Hypothalamus (tissue), 51 donors: ENCODE data around the gene PTH2R.
"Not testable (repeated sequence)": the region's sequence is repeated elsewhere in the genome, so short reads cannot be mapped to it uniquely, and the experiment has no call there.

Experiments used
- DNase-seq, 51 donors: peaks; one replicate each; lab custom pipeline; 2025; lab: John Stamatoyannopoulos, UW

Gene PTH2R, protein sequence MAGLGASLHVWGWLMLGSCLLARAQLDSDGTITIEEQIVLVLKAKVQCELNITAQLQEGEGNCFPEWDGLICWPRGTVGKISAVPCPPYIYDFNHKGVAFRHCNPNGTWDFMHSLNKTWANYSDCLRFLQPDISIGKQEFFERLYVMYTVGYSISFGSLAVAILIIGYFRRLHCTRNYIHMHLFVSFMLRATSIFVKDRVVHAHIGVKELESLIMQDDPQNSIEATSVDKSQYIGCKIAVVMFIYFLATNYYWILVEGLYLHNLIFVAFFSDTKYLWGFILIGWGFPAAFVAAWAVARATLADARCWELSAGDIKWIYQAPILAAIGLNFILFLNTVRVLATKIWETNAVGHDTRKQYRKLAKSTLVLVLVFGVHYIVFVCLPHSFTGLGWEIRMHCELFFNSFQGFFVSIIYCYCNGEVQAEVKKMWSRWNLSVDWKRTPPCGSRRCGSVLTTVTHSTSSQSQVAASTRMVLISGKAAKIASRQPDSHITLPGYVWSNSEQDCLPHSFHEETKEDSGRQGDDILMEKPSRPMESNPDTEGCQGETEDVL

DNA sequence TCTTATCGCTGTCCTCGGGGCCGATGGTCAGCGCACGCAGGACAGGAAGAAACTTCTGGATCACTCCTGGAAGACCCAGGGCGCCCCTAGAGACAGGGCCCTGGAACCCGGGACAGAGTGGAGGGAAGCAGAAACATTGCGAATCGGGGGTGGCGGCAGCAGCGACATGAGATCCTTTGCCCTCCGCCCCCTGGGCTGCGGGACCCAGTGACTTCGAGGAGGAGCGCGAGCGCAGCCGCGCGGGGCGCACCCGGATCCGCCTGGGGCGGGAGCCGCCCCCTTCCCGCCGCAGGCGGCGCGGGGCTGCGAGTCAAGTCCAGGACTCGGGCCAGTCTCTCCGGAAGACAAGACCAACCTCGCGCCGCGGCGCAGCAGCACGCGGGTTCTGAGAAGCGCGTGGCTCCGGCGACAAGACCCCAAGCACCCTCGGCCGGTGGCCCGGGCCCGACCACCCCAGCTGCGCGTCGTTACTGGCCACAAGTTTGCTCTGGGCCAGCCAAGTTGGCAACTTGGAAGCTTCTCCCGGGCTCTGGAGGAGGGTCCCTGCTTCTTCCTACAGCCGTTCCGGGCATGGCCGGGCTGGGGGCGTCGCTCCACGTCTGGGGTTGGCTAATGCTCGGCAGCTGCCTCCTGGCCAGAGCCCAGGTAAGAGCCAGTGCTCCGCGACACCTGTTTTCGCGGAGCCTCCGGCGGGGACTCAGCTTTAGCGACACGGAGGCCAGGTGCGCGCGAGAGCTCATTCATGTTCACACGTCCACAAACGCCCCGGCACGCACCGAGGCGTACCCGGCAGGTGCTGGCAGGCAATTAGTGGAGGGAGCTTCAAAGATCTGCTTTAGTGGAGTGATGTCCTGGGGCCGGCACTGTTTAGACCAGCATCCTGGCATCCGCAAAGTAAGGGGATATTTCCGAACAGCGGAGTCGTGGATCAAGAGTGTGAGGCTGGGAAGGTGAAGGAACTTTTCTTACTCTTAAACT is at the start of gene PTH2R:
Gene PTH2R, plus strand, starts transcription at position 319 of the 978 bp plus-strand sequence. Its CDS starts 252 bp downstream, at position 571.
- DNase-seq = peak in 2 of 51 donors; percentile 1 to 16

DNA sequence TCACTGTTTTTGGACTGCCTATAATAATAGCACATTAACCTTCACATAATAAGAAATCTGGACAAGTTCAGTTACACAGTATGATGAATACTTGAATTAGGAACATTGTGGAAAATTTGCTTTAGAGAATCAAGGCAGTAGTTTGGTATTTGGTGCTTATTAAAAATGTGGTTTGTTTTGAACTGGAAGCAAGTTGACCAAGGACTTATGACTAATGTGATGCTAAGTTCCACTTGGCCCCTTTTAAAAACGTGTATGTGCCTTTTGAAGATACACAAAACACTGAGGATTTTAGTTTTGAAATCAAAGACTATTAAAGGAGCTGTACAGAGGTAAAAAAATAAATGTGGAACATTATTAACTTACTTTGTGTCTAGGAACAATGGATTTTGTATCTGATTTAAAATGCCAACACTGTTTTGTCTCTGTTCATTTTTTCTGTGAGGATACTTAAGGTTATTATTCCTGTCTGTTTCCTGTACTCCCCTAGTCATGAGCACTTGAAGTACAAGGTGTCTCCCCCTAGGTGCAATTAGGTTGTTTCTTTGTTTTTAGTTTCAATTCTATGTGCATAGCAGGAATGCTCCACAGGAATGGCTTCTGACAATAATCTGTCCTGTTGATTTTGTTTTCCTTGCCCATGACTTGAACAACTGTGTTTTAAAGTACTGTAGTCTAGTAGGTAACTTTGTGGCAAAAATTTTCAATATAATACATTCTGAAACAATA is 49.6 kb upstream of the PTH2R start:
- no peak for DNase-seq

DNA sequence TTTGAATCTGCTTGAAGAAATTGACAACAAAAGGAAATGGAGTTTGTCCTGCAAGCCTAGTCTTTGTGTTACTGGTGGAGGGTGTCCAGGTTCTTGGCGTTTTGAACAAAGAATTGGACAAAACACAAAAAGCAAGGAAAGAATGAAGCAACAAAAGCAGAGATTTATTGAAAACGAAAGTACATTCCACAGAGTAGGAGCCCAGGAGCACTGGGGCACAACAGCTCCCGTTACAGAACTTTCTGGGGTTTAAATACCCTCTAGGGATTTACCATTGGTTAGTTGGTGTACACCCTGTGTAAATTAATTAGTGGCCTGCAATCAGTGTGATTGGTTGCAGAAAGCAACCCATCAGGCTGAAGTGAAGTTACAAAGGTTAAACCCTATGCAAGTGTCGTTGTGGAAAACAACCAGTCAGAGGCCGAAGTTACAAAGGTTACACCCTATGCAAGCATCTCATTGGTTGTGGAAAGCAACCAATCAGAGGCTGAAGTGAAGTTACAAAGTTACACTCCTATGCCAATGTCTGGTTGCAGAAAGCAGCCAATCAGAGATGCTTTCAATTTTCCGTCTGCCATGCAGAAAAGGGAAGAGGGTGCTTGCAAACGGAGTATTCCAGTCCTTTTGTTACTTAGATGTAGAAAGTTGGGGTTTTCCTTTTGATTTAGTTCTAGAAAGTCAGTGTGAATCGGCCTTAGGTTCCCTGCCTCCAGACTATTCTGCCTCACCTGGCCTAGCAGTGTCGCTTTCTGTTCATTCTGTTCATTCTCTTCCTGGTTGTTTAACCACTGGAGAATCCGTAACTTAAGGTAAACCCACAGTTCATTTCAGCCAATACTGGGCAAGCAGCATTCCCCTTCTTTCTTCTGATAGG is 47.6 kb upstream of the PTH2R start:
- DNase-seq = no peak

DNA sequence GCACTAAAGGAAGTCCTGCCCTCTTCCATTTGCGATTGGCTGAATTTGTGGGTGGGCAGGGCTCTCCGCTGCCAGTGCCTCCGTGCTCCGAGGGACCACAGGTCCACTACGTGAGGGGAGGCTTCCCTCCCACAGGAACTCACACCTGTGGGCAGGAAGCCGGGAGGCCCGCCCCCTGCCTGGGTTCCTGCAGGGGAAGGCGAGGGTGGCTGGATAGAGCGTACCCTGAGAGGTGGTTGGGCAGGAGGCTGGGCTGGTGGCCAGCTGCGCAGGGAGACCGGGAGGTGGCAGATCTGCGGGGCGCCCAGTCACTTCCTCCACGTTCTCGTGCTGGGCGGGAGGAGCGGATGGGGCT is 47.0 kb upstream of the PTH2R start:
- DNase-seq = no peak

DNA sequence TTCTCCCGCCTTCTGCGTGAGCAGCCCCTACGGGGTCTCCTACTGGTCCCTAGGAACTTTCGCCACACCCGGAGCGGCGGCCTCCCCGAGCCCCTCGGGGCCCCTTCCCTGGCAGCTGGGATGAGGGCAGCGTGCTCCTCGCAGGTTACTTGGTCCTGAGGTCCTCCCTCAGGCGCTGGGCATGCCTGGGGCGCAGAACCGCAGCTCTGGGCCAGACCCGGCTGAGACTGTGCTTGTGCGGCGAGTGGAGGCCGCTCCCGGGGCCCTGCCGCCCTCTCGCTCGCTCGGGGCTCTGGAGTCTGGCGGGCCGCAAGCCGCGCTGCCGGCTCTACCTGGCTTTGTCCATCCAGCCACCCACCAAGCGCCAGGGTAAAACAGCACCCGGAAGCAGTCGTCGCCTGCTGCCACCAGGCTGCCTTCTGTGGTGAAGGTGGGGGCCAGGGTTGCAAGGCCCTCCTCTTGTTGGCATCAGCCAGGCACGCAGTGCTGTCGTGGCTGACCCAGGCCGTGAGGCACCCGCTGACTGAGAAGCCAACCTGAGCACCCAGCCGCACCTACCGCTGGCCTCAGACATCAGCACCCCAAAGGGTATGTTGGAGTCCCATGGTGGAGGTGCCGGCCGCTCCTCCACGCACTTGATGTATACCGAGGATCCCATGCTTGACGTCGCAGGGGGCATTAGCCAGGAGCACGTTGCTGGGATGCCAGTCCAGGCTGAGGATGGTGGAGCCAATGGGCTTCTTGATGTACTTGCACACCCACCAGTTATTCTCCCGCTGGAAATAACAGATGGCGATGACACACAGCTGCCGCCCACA is 46.1 kb upstream of the PTH2R start:
- DNase-seq = no peak

DNA sequence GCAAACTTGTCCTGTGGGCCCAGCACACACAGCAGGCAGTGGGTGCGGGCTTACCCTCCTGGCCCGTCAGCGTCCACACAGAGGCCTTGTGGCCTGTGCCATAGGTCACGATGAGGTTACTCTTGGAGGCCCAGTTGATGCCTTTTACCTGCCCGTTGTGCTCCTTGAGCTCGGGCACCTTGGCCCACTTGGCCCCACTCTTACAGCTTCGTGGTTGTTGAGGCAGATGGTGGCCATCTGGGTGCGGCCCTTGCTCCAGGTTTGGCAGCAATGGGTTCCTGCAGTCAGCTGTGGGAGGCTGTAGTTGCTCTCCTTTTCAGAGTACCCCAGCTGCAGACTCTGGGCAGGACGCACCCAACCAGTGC is 45.5 kb upstream of the PTH2R start:
- peak in 1 of 51 donors; percentile 9 for DNase-seq

DNA sequence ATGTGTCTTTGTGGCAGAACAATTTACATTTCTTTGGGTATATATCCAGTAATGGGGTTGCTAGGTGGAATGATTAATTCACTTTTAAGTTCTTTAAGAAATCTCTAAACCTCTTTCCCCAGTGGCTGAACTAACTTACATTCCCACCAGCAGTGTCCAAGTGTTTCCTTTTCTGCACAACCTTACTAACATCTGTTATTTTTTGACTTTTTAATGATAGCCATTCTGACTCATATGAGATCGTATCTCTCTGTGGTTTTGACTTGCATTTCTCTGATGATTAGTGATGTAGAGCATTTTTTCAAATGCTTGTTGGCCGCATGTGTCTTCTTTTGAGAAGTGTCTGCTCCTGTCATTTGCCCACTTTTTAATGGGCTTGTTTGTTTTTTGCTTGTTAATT is 43.1 kb upstream of the PTH2R start:
- DNase-seq = no peak

DNA sequence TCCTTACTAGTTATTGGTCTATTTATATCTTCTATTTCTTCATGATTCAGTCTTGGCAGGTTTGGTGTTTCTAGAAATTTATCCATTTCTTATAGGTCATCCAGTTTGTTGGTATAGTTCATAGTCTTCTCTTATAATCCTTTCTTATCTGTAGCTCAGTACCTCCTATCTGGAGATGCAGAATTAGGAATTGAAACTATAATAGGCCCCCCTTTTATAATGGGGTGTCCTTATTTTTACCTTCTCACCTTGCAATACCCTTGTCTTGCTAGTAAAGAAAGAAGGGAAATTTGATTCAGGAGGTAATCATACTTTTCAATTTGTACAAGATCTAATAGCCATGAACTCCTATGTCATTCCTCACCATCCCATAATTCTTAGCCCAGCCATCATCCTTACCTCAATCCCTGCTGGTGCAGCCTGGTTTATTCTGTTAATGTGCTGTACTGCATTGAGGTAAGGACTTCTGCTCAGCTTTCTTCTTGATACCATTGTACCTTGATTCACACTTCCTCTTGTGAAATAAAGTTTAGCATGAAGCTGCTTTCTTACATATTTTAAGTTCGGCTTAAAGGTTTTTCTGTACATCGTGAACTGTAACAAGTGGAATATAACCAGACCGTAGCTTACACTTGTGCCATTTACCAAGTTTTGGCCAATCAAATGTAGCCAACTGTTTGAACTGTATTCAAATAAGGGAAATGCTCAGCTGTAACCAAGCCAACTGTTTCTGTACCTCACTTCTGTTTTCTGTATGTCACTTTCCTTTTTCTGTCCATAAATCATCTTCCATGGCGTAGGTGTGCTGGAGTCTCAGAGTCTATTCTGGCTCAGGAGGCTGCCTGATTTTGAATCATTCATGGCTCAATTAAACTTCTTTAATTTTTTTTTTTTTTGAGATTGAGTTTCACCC is 40.1 kb upstream of the PTH2R start:
- no peak for DNase-seq

DNA sequence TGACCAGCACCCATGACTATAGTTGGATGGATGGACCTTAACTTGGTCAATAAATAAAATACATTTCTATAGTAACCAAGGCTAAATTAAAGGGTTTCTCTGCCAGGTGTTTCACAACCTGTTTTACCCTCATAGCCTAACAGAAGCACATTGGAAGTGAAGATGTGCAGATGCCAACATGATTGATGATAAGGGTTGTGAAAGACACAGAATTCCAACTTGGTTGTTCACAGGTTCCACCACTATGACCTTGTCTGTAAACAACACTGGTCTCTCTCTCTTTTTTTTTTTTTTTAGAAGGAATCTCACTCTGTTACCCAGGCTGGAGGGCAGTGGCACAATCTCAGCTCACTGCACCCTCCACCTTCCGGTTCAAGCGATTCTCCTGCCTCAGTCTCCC is 37.5 kb upstream of the PTH2R start:
- DNase-seq = no peak

DNA sequence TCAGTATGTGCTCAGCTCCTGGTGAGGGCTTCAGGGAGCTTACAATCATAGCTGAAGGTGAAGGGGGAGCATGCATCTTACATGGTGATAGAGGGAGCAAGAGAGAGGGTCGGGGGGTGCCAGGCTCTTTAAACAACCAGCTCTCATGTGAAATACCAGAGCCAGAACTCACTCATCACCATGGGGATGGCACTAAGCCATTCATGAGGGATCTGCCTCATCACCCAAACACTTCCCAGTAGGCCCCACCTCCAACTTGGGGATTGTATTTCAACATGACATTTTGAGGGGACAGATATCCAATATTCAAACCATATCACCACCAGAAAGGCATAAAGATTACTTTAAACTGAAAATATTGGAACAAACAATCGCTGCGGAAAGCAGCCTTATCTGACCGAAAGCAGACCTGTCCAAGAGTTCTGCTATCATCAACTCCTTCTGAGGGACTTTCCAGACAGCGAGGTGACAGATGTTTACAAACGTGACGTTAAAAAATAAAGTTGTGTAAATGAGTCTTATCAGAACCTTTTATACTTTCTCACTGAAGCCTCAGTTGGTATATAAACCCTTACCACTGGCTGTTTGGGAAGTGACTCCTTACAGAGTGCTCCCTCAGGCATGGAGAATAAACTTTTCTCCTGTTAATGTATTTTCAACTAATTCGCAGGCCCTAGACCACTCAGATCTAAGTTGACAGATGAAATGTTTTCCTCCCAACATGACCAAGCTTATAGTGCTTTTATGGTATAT is 35.5 kb upstream of the PTH2R start:
- DNase-seq = no peak

DNA sequence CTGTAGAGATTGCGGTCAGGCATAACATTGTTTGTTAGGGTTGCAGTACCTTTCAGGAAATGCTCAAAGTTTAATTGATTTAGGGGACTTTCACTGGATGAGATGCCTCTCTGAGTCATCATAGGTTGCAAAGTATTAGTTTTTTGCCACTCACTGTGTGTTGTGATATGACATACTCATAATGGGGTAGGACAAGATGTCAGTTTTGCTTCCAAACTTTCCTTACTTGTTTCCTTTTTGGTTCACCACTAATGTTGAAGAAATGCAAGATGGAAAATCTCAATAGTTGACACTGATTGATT is 35.0 kb upstream of the PTH2R start:
- DNase-seq = no peak

DNA sequence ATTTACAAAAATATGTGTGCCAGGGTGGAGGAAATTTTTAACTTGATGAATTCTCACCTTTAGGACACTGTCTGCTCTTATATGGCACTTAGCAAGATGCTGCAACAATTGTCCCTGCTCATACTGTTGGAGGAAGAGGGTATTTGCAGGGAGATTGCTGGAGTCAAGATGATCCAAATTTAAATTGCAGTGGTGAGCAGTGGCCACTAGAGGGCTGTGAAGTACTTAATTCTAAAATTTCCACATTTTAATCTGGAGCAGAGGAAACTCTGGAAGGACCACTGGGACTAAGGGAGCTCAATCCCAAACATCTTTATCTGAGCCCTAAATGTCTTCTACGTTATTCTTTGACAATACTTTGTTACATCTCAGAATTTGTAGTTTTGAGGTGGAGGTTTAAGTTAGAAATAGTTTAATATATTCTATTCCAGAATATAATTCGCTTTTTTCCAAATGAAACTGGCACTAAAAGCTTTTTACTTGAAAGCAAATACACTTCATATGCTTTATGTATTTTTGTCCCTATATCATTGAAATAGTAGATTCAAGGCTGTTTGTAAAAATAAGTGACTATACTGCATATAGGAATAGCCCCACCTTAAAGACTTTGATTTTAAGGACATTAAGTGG is 33.0 kb upstream of the PTH2R start:
- peak in 18 of 51 donors; percentile 1 to 49 (median 10) for DNase-seq

DNA sequence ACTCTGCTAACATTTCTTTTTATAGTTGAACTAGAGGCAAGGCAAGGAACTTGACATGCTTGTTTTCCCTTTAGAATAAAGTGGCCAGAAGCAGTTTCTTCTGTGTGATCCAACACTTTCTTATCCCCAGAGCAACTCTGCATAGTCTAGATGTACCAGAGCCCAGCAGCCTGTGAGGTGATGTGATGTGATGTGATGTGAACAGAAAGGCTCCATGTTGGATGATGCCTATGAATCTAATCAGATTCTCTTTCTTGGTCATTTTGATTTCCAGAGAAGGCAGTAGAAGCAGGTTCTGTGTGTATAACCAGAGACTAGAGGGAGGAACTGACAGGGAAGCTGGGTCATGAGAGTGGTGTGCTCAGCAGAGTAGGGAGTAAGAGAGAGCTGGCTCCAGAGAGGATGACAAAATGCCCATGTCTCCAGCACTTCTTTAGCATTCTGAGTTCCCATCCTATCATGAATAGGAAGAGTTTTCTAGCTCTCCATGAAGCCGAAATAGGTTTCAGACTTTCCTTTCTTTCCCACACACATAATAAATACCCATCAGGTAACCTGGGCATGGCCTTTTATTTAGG is 31.0 kb upstream of the PTH2R start:
- no peak for DNase-seq

DNA sequence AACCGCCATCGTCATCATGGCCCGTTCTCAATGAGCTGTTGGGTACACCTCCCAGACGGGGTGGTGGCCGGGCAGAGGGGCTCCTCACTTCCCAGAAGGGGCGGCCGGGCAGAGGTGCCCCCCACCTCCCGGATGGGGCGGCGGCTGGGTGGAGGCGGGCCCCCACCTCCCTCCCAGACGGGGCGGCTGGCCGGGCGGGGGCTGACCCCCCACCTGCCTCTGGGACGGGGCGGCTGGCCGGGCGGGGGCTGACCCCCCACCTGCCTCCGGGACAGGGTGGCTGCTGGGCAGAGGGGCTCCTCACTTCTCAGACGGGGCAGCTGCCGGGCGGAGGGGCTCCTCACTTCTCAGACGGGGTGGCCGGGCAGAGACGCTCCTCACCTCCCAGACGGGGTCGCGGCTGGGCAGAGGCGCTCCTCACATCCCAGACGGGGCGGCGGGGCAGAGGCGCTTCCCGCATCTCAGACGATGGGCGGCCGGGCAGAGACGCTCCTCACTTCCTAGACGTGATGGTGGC is 29.2 kb upstream of the PTH2R start:
- DNase-seq = not testable (repeated sequence)

DNA sequence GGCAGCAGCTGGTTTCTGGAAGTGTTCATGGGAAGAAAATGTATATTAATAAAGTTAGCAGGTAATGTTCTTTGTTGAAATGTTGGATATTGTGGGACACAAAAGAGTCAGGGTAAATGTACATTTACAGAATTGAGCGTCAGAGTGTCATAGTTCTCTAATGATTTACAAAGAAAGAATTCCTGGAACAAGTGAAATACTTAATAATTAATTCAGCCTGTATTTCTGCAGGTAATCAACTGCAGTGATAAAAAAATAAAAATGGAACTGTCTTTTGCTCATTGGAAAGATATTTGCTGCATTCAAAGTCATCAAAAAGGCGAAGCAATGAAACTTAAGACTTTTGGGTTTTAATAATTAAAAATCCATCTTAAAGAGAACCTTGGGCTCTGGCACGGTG is 27.4 kb upstream of the PTH2R start:
- DNase-seq = no peak

DNA sequence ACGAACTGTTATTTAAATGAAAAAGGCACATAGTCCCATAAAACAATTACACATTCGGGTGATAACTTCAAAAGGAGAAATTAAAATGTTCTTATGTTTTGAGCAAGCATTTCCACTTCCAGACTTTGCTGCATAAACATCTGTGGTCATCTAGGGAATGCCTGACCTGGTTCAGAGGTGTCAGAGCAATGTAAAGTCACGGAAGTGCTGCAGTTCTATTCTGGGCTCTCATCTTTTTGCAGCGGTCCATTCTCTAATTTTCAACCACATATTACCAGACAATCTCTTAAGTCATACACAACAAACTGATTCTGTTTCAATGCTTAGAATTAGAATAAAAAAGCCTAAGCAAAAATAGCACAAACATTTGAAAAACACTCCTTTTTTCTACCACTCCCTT is 22.0 kb upstream of the PTH2R start:
- no peak for DNase-seq
